ENCODE results near the gene PDGFA. TPM values are rescaled to one million over a fixed set of nuclear protein-coding genes. Genes with fewer than 3 reads are reported as not detected.
A peak's percentile ranks its signal among the peaks of the same experiment; 100 is the strongest.

Gene PDGFA
- total RNA-seq, 1 donor from 2014 or later: 65.6 TPM

- DNase-seq (ENCODE audit: low read depth): no peak
- TF ChIP-seq CTCF (IDR thresholded peaks at IDR 0.05; ENCODE audit: insufficient read depth, low read length, poor library complexity, severe bottlenecking): no peak
- no peak overlapping the region for H3K4me3 ChIP-seq (ENCODE audit: low read depth, low read length)
- no peaks in the 10 kb centered on the region for H3K27me3 ChIP-seq (ENCODE audit: control insufficient read depth, insufficient read depth, low read length)
- no peaks in the 10 kb centered on the region for H3K36me3 ChIP-seq (ENCODE audit: control insufficient read depth, insufficient read depth, low read length)
Measured at GRCh38 chr7:506921-507622, 12.6 kb downstream of the PDGFA start.

GRCh38 chr7:506391-506831 is 13.2 kb downstream of the PDGFA start:
- no peak overlapping the region for H3K4me3 ChIP-seq (ENCODE audit: low read depth, low read length)
- no peak for TF ChIP-seq CTCF (IDR thresholded peaks at IDR 0.05; ENCODE audit: insufficient read depth, low read length, poor library complexity, severe bottlenecking)
- DNase-seq (ENCODE audit: low read depth): no peak
- no peaks in the 10 kb centered on the region for H3K36me3 ChIP-seq (ENCODE audit: control insufficient read depth, insufficient read depth, low read length)
- no peaks in the 10 kb centered on the region for H3K27me3 ChIP-seq (ENCODE audit: control insufficient read depth, insufficient read depth, low read length)

GRCh38 chr7:505171-505570 is 14.5 kb downstream of the PDGFA start:
- TF ChIP-seq CTCF (IDR thresholded peaks at IDR 0.05; ENCODE audit: insufficient read depth, low read length, poor library complexity, severe bottlenecking): no peak
- no peak for DNase-seq (ENCODE audit: low read depth)
- Histone ChIP-seq H3K4me3 (ENCODE audit: low read depth, low read length) (no peak overlapping the region), H3K36me3 (ENCODE audit: control insufficient read depth, insufficient read depth, low read length) (peaks cover under 1% of the 10 kb centered on the region), H3K27me3 (ENCODE audit: control insufficient read depth, insufficient read depth, low read length) (no peaks in the 10 kb centered on the region)

- no peak for DNase-seq (ENCODE audit: low read depth)
- Histone ChIP-seq H3K27me3 (ENCODE audit: control insufficient read depth, insufficient read depth, low read length) (no peaks in the 10 kb centered on the region), H3K36me3 (ENCODE audit: control insufficient read depth, insufficient read depth, low read length) (peaks cover 1% of the 10 kb centered on the region), H3K4me3 (ENCODE audit: low read depth, low read length) (no peak overlapping the region)
- TF ChIP-seq CTCF (IDR thresholded peaks at IDR 0.05; ENCODE audit: insufficient read depth, low read length, poor library complexity, severe bottlenecking): no peak
Measured at GRCh38 chr7:504221-505111, 15.2 kb downstream of the PDGFA start.

GRCh38 chr7:503575-504111 is 16.0 kb downstream of the PDGFA start:
- TF ChIP-seq CTCF (IDR thresholded peaks at IDR 0.05; ENCODE audit: insufficient read depth, low read length, poor library complexity, severe bottlenecking): no peak
- Histone ChIP-seq H3K36me3 (ENCODE audit: control insufficient read depth, insufficient read depth, low read length) (peaks cover 2% of the 10 kb centered on the region), H3K4me3 (ENCODE audit: low read depth, low read length) (no peak overlapping the region), H3K27me3 (ENCODE audit: control insufficient read depth, insufficient read depth, low read length) (no peaks in the 10 kb centered on the region)
- peak; percentile 73 for DNase-seq (ENCODE audit: low read depth)
